GM18505 (cell line): ENCODE data around the gene NPAS3.

Experiments
- ATAC-seq: cut with Tn5 transposase; IDR thresholded peaks from one replicate; pipeline ENCODE4 v1.9.1; 2021; ENCODE audit not compliant: unreplicated experiment
- POLR2A ChIP-seq: IDR thresholded peaks from 4 replicates; pipeline ENCODE4 v1.6.1; 2011; ENCODE audit warnings: borderline replicate concordance; ENCODE audit not compliant: insufficient read depth, insufficient read length; ENCODE audit errors: extremely low read depth

The NPAS3 gene

DNA sequence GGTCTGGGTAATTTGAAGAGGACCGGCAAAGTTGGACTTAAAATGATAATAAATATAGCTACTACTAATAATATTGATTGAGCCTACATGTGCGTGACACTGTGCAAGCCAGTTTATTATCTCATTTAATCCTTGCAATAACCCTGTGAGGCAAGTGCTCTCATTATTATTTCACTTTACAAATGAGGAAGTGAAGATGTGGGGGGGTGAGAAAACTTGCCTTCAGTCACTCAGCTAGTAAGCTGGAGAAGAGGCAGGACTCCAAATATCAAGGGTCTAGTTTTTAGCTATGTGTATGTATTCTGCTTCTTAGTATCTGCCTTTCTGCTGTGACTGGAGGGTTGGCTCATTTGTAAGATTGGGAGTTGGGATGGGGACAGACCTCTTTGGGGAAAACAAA, 39.2 kb downstream of the NPAS3 start:
- no peak for ATAC-seq
- TF ChIP-seq POLR2A: no peak

DNA sequence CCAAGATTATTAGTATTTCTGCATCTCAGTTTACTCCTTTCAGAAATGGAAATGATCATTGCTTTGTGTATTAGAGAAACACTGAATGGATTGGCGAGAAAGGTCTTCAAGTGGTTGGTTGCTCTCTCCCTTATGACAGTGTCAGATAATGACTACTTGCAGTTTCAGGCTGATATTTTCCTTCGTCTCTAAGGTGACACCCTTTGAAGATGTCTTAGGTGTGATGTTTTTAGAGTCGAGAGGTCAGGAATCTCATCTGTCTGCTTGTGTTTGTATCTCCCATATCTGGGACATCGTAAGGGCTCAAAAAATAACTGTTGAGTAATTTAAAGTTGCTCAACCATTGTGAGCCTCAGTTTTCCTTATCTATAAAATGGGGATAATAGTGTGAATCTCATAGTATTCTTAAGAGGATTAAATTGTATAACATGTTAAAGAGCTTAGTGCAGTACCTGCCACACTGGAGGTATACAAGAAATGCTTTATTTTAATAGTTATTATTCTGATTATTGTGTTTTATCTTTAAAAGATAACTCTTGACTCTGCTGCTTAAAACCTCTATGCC, 40.1 kb downstream of the NPAS3 start:
- TF ChIP-seq POLR2A: no peak
- ATAC-seq: no peak

DNA sequence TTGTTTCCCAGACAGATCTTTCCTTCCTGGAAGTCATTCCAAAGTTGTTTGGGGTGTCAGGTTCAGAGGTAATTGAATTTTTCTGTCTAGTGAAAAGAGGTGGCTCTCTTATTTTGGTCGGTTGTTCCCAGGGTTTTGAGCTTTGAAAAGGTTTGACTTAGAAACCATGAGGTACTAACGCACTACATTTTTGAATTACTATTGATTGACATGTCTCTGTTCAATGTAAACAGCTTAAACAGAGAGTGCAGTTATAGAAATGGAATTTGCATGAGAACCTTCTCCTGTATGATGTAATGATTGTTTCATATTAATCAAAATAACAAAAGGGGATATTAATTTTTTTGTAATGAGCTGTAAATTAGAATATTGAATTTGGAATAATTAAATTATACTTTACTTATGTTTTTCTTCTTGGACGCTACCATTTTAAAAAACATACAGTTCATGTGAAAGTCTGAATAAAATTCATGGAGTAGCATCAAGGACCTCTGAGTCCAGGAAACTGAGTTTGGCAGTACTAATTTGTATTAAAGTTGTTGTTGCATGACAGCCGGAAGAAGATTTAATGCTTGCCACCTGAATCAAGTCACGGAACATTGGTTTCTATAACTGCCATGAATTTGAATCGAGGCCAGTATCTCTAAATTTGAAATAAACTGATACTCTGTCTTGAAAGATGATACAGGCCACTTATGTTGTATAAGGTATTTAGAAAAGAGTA, 41.7 kb downstream of the NPAS3 start:
- ATAC-seq: no peak
- no peak for TF ChIP-seq POLR2A

DNA sequence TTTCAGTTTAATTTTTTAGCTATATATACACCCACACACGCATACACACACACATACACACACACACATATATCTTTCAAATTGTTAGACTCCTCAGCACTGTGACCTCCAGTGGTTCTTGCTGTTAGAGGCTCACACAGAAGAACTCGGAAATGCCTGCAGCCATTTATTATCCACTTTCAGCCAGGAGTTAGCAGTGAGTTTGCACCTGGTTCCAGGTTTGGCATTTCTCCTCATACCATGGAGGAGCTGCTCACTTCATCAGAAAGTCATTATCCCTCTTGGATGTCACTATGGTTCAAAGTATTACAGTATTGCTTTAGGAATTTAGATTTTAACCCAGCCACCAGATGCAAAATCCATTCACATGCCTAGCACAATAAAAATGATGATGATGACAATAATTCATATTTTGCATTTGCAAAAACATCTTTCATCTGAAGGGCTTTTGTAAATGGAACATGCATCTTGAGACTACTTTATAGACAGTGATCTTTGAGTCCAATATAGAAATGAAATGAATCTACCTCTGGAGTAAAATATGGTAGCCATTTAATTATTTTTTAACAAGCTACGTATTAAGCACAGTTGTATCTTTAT, 42.3 kb downstream of the NPAS3 start:
- no peak for TF ChIP-seq POLR2A
- no peak for ATAC-seq

DNA sequence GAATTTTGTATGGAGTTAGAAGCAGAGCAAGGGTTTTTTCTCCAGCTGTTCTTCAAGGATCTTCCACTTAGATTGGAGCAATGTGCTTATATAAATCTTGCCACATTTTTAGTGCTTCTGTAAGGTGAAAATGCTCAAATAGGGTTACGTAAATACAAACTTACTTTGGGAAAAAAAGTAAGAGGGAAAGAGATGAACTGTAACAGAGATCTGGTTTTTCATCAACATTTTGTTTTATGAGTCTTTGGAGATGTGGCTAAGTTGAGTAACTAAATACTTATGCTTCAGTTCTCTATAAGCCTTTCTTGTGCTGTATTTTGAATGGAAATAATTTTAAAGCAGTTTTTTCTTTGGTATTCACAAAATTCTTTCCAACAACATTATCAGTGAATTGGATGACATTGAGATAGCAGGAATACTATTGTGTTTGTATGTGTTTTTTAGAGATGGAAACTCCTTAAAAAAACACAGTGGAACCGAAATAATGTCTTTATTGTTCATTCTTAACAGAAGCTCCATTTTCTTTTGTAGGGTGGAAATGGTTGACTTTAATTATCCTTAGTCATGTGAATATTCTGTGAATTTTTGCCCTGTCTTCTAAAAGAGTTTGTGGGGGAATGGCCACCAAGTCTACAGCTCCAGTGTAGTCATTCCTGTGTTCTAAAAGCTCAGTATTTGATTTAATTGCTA, 45.7 kb downstream of the NPAS3 start:
- ATAC-seq: no peak
- TF ChIP-seq POLR2A: no peak

DNA sequence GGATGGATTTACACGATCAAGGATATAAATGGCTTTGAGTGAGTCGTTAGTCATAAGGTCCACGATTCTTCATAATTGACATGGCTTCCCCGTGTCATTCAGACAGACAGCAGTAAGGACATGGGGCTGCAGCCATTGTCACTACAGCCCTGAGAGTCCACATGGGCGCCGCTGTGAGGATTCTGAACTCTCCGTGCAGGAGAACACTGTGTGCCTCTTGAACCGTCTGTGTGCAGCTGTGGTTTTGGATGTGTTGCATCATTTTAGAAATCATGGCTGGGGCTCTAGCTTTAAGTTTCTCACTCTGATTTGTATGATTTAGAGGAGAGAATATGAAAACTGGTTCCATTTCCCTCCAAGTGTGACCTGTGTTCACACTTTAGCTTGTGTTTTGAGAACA, 47.2 kb downstream of the NPAS3 start:
- ATAC-seq: no peak
- TF ChIP-seq POLR2A: no peak

DNA sequence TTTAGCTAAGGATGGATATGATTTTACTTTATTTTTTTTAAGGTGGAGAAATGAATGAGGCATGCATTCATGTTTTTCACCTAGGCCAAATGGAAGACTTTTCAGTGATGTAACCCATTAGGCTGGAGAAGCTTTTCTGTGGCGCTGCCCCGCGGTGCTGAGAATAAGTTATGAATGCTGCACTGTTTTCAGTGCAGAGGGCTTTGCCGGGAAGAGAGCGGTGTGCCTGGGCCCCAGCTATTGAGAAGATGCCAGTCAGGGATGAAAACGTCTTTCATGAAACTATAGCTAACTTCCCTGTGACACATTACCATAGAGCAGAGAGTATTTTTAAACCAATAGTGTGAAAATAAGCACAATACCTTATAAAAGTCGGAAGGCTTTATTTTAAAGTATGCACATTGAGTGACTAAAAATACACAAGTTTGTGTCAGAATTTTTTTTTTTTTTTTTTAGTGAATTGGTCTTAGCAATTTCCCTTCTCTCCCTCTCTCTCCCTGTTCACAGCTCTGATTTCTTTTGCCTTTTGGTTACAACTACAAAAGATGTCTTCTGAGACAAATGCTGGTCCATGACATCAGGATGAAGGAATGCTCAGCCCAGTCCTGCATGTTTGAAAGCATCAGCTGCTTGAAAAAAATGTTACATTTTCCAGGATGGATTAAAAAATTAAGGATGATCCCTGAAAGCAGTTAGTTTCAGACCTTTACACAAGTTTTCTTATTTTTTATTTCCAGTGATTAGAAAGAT, 48.3 kb downstream of the NPAS3 start:
- ATAC-seq: no peak
- TF ChIP-seq POLR2A: no peak

DNA sequence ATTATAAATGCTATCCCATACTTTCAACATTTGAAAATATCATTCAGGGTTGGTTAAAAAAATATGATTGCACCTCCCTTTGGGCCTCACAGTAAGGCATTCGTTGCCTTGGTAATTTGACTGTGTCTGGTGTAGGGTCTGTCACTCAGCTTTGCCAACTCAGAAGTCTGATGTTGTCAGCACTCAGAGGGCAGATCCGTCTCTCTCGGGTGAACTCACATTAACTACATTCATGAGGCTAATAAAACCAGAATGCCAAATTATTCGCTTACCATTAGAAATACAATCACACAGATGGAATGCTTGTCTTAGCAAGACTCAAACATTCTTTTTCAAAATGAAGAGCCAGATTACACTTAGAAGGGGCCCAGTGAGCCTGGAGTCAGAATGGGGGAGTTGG, 53.0 kb downstream of the NPAS3 start:
- no peak for ATAC-seq

DNA sequence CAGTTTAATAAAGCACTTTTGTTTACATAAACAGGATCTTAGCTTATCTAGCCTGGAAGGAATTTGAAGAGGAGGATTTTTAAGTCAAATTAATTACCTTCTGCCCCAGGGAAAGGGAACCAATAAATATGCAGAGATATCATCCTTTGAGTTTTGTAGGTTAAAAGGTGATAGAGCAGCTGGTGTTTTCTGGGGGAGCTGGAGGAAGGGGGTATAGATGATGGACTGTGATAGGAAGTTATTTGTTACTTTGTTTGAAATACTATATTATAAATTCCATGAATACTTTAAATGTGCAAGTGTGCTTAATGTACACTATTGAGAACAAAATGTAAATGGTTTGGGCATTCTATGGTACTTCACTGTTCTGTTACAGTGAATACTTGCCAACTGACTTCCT, 55.2 kb downstream of the NPAS3 start:
- no peak for ATAC-seq
- TF ChIP-seq POLR2A: no peak

More for the DNA sequence above, 53.0 kb downstream of the NPAS3 start:
- no peak for TF ChIP-seq POLR2A

DNA sequence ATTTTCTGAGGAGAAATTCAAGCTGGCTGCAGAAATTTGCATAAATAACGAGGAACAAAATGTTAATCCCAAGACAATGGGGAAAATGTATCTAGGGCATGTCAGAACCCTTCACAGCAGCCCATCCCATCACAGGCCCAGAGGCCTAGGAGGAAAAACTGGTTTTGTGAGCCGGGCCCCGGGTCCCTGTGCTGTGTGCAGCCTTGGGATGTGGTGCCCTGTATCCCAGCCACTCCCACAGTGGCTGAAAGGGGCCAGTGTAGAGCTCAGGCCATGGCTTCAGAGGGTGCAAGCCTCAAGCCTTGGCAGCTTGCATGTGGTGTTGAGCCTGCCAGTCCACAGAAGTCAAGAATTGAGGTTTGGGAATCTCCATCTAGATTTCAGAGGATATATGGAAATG, 57.7 kb downstream of the NPAS3 start:
- no peak for TF ChIP-seq POLR2A
- no peak for ATAC-seq

DNA sequence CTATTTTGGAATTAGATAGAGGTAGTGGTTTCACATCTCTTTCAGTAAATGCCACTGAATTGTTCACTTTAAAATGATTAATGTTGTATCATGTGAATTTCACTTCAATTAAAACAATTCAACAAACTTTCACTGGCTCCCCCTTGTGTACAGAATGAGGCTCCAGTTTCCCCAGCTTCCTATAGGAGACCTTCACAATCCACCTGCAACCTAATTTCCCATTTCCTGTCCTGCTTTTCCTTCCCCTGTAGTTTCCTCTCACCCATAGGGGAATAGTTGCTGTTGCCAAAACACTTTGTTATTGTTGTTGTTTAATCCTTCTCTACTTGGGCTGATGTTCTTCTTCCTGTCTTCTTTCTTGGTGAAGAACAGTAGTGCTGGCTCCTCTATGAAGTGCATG, 59.8 kb downstream of the NPAS3 start:
- ATAC-seq: no peak

DNA sequence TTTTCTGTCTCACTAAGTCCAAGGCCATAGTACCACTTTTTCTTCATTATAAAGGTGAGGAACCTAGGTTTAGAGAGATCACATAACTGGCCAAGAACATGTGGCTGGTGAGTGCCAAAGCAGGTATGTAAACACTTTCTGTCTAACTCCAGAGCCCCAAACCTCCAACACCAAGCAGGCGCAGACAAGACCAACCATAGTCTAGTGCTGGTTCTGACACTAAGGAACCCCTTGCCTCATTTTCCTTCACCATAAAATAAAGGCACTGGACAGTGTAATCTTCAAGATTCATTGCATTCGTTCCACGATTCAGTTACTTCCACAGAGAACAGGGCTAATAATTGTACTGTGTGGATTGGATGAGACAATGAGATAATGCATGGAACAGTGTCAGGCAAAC, 71.0 kb downstream of the NPAS3 start:
- no peak for TF ChIP-seq POLR2A
- no peak for ATAC-seq

More for the DNA sequence above, 59.8 kb downstream of the NPAS3 start:
- no peak for TF ChIP-seq POLR2A

DNA sequence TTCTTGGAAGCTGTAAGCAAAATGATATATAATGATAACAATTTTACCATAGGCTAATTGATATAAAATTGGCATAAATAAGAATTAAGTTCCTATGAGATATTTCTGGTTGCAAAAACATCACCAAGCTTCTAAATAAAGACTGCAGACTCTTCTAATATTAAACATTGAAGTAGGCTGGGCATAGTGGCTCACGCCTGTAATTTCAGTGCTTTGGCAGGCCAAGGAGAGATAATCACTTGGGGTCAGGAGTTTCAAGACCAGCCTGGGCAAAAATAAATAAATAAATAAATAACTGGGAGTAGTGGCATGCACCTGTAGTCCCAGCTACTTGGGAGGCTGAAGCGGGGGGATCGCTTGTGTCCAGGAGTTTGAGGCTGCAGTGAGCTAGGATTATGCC, 71.8 kb downstream of the NPAS3 start:
- ATAC-seq: no peak
- TF ChIP-seq POLR2A: no peak
